ENCODE data around the gene KCTD16.

The KCTD16 gene

GRCh38 chr5:144170276-144171024 is at the start of gene KCTD16, which contains the start of gene YIPF5:
Gene KCTD16, plus strand, starts transcription at chr5:144170873.
Gene YIPF5, minus strand, starts transcription at chr5:144170659. Its CDS starts 704 bp downstream, at chr5:144169955.
- DNase-seq, result peak; percentile 96
- in situ Hi-C loops (cut with HindIII; ENCODE audit: low pct_ligation_motif_present, low pct_unique_long_range_greater_than_20kb, low sequenced_read_pairs), result no loop called here

- in situ Hi-C loops (cut with HindIII; ENCODE audit: low pct_ligation_motif_present, low pct_unique_long_range_greater_than_20kb, low sequenced_read_pairs), result no loop called here
- no peak for DNase-seq
Measured at GRCh38 chr5:144121577-144121976, 49.1 kb upstream of the KCTD16 start.

GRCh38 chr5:144122081-144122480 is 48.6 kb upstream of the KCTD16 start:
- in situ Hi-C loops (cut with HindIII; ENCODE audit: low pct_ligation_motif_present, low pct_unique_long_range_greater_than_20kb, low sequenced_read_pairs), result no loop called here
- no peak for DNase-seq

- in situ Hi-C loops (cut with HindIII; ENCODE audit: low pct_ligation_motif_present, low pct_unique_long_range_greater_than_20kb, low sequenced_read_pairs), result no loop called here
- DNase-seq, result no peak
Measured at GRCh38 chr5:144122641-144123040, 48.0 kb upstream of the KCTD16 start.

- DNase-seq, result no peak
- in situ Hi-C loops (cut with HindIII; ENCODE audit: low pct_ligation_motif_present, low pct_unique_long_range_greater_than_20kb, low sequenced_read_pairs), result no loop called here
Measured at GRCh38 chr5:144125163-144125726, 45.4 kb upstream of the KCTD16 start.

GRCh38 chr5:144126707-144127106 is 44.0 kb upstream of the KCTD16 start:
- in situ Hi-C loops (cut with HindIII; ENCODE audit: low pct_ligation_motif_present, low pct_unique_long_range_greater_than_20kb, low sequenced_read_pairs), result no loop called here

GRCh38 chr5:144128844-144129243 is 41.8 kb upstream of the KCTD16 start:
- in situ Hi-C loops (cut with HindIII; ENCODE audit: low pct_ligation_motif_present, low pct_unique_long_range_greater_than_20kb, low sequenced_read_pairs), result no loop called here
- DNase-seq, result no peak

More at GRCh38 chr5:144126707-144127106, 44.0 kb upstream of the KCTD16 start:
- DNase-seq, result no peak

GRCh38 chr5:144130306-144130705 is 40.4 kb upstream of the KCTD16 start:
- in situ Hi-C loops (cut with HindIII; ENCODE audit: low pct_ligation_motif_present, low pct_unique_long_range_greater_than_20kb, low sequenced_read_pairs), result no loop called here
- DNase-seq, result no peak

- in situ Hi-C loops (cut with HindIII; ENCODE audit: low pct_ligation_motif_present, low pct_unique_long_range_greater_than_20kb, low sequenced_read_pairs), result no loop called here
- no peak for DNase-seq
Measured at GRCh38 chr5:144131261-144131660, 39.4 kb upstream of the KCTD16 start.

- in situ Hi-C loops (cut with HindIII; ENCODE audit: low pct_ligation_motif_present, low pct_unique_long_range_greater_than_20kb, low sequenced_read_pairs), result no loop called here
Measured at GRCh38 chr5:144133050-144133633, 37.5 kb upstream of the KCTD16 start.

GRCh38 chr5:144134194-144134826 is 36.4 kb upstream of the KCTD16 start:
- no peak for DNase-seq
- in situ Hi-C loops (cut with HindIII; ENCODE audit: low pct_ligation_motif_present, low pct_unique_long_range_greater_than_20kb, low sequenced_read_pairs), result no loop called here

More at GRCh38 chr5:144133050-144133633, 37.5 kb upstream of the KCTD16 start:
- no peak for DNase-seq

- in situ Hi-C loops (cut with HindIII; ENCODE audit: low pct_ligation_motif_present, low pct_unique_long_range_greater_than_20kb, low sequenced_read_pairs), result no loop called here
- no peak for DNase-seq
Measured at GRCh38 chr5:144135113-144135762, 35.4 kb upstream of the KCTD16 start.

GRCh38 chr5:144139586-144139985 is 31.1 kb upstream of the KCTD16 start:
- DNase-seq, result no peak
- in situ Hi-C loops (cut with HindIII; ENCODE audit: low pct_ligation_motif_present, low pct_unique_long_range_greater_than_20kb, low sequenced_read_pairs), result no loop called here

- no peak for DNase-seq
- in situ Hi-C loops (cut with HindIII; ENCODE audit: low pct_ligation_motif_present, low pct_unique_long_range_greater_than_20kb, low sequenced_read_pairs), result no loop called here
Measured at GRCh38 chr5:144141585-144141984, 29.1 kb upstream of the KCTD16 start.

- DNase-seq, result peak; percentile 32
- in situ Hi-C loops (cut with HindIII; ENCODE audit: low pct_ligation_motif_present, low pct_unique_long_range_greater_than_20kb, low sequenced_read_pairs), result no loop called here
Measured at GRCh38 chr5:144142139-144142823, 28.4 kb upstream of the KCTD16 start.

- in situ Hi-C loops (cut with HindIII; ENCODE audit: low pct_ligation_motif_present, low pct_unique_long_range_greater_than_20kb, low sequenced_read_pairs), result no loop called here
- DNase-seq, result no peak
Measured at GRCh38 chr5:144142824-144143162, 27.9 kb upstream of the KCTD16 start.

GRCh38 chr5:144143625-144144024 is 27.0 kb upstream of the KCTD16 start:
- DNase-seq, result no peak
- in situ Hi-C loops (cut with HindIII; ENCODE audit: low pct_ligation_motif_present, low pct_unique_long_range_greater_than_20kb, low sequenced_read_pairs), result no loop called here

- no peak for DNase-seq
- in situ Hi-C loops (cut with HindIII; ENCODE audit: low pct_ligation_motif_present, low pct_unique_long_range_greater_than_20kb, low sequenced_read_pairs), result no loop called here
Measured at GRCh38 chr5:144144956-144145751, 25.5 kb upstream of the KCTD16 start.
